SIG-M5 (cell line): ENCODE results near the gene ZNF841.
A peak's percentile ranks its signal among the peaks of the same experiment; 100 is the strongest.
"Not testable (repeated sequence)": the region's sequence is repeated elsewhere in the genome, so short reads cannot be mapped to it uniquely, and the experiment has no call there.

Experiments
- DNase-seq: peaks from one replicate; lab custom pipeline; 2025; lab: John Stamatoyannopoulos, UW

ZNF841 gene

DNA sequence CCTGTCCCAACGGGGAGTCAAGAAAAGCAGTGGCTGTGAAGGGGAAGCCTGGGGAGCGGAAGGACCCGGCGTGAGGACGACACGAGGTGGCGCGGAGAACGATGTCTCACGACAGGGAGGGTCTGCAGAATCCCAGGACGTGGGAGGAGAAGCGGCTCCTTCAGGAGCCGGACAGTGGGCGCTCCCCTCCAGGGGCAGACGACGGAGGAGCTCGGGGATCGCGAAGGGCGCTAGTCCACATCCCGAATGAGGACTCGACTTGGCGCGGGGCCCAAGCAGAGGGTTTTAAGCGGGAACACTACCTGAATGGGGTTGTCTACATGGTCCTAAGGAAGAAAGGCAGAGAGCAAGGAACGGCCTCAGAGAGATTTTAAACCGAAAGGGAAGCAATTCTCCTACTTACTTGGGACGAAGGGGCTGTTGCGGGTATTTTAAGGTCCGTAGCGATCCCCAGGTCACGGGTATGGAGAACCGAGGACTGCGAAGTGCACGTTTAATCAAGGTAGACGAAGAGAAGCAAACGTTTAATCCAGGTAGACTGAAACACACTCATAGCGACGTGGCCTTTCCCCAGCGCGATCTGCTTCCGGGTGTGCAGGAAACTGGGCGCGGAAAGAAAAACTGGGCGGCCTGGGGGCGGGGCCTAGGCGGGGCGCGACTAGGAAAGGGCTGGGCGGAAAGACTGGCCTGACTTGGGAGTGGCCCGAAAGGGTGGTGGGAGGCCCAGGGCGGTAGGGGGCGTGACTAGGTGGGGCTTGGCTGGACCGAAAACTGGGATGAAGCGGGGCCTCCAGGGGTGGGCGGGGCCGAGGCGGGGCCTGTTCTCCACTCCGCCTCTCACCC lies at the start of gene ZNF841:
Gene ZNF841, minus strand, starts transcription at position 594 of the 843 bp plus-strand sequence. CDS start 10,964 bp downstream, outside the sequence.
- no peak for DNase-seq

DNA sequence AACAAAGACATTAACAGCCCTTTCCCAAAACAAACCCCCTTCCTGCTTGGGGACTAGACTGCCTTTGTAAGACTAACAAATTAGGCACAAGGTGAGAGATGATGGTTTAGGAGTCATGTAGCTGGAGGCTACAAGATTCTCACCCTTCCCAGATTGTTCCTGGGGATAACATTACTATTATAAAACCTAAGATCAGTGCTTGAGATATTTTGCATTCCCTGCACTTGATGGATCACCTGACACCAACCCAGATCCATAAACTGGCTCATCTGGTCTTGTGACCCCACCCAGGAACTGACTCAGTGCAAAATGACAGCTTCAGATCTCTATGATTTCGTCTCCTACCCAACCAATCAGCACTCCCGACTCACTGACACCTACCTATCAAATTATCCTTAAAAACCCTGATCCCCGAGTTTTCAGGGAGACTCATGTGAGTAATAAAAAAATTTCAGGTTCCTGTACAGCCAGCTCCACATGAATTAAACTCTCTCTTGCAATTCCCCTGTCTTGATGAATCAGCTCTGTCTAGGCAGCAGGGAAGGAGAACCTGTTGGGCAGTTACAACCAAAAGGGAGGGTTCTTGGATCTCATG lies 46.5 kb upstream of the ZNF841 start:
- DNase-seq, result no peak

DNA sequence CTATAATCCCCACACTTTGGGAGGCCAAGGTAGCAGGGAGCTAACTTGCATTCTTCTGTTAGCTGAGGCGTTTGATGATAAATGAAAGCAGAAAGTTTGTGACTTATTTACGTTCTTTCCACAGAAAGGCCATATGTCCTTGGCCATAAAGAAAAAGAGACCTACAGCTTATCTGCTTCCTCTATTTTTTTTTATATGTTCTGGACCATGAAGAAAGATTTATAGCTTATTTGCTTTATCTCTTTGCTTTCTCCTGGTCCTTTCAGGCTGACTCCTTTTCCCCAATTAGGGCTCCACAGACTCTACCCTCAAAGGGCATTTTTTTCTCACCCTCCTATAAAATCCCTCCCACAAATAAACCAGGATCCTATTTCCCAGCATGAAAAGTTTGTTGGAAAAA lies 45.6 kb upstream of the ZNF841 start:
- no peak for DNase-seq

DNA sequence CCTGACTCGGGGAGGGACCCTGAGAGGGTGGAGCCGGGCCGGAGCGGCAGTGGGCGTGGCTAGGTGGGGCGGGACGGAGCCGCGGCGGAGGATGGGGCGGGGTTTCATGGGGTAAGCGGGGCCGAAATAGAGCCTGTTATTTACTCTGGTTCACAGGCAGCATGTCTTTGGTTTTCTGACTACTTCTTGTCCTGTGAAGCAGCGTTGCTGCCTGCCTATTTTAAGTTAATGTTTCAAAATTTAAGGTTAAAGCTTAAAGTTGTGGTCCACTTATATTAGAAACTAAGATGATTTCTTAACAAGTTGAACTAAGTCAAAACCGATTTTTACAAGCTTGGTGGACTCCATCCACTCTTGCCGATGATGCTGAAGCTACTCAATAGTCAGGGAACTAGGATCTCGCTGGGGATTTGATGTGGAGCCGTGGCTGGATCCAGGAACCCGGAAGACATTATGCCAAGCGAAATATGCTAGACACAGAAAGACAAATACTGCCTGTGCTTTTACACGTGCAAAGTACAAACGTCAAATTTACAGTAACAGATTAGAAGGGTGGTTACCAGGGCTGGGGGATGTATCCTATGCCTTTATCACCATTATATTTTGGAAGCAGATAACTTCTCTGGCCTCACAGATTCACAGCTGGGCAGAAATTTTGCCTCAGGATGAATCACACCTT lies 44.6 kb upstream of the ZNF841 start:
- no peak for DNase-seq

DNA sequence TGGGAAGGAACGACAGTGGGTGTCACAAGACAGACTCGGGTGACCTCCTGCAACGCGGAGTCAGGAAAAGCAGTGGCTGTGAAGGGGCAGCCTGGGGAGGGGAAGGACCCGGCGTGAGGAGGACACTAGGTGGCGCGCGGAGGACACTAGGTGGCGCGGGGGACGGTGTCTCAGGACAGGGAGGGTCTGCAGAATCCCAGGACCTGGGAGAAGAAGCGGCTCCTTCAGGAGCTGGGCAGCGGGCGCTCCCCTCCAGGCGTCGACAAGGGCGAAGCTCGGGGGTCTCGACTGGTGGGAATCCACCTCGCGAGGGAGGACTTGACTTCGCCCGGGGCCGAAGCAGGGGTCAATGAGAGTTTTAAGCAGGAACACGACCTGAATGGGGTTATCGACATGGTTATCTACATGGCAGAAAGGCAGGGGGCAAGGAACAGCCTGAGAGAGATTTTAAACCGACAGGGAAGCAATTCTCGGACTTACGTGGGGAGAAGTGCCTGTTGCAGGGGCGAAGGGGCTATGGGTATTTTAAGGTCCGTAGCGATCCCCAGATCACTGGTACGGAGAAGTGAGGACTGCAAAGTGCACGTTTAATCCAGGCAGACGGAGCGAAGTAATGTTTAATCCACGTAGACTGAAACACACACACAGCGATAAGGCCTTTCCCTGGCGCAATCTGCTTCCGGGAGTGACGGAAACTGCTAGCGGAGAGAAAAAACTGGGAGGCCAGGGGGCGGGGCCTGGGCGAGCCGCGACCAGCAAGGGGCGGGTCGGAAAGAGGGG lies 43.9 kb upstream of the ZNF841 start, which contains the start of gene ZNF616:
Gene ZNF616, minus strand, starts transcription at position 687 of the 780 bp plus-strand sequence. CDS start 9,426 bp downstream, outside the sequence.
- peak; percentile 21 for DNase-seq

DNA sequence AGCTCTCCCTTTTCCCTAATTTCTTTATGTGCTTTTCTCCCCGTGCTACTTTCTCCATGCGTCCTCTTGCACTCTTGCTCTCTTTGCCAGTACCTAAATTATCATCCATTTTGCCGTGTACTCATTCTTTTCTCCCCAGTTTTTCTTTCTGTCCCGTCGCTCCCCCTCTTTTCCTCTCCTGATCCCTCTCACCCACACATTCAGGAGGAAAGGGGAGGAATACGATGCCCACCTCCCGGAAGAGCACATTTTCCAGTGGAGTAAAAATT lies 43.4 kb upstream of the ZNF841 start:
- DNase-seq, result no peak

DNA sequence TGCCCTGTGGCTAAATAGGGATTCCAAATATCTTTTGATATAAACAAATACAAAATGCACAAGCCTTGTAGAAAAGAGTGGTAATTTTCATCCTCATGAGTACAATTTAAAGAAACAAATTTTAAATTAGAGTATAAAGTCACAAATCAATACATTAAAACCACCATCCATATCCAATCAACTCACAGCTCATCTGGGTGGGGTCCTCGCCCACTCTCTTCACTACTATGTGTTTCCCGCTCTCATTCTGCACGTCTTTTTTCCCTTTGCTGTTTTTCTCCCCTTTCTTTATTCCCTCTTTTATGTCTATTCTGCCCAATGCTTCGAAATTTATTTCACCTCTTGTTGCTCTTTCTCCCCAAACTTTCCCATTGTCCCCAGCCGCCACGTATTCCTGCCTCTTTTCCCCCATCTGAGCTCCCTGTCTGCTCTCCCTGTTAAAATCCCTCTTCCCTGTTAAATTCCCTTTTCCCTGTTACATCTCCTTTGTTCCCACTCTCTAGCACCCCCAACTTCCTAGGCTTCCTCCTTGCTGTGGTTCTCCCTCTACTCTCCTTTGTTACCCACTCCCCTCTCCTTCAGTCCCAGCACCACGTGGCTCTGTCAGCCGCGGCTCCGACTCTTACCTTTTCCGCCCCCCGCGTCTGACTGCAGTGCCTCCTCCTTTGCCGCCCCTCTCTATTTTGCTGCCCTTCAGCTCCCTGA lies 42.9 kb upstream of the ZNF841 start:
- no peak for DNase-seq

DNA sequence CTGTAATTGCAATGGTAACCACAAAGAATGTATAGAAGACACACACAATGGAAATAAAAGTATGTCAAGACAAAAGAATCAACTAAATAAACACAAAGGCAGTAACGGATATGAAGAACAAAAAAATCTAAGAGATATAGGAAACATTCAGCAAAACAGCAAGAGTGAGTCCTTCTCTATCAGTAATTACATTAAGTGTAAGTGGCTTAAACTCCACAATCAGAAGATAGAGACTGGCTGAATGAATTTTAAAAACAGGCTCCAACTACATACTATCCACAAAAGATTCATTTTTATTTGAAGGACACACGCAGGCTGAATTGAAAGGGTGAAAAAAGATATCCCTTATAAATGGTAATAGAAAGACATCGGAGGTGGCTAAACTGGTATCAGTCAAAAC lies 24.7 kb upstream of the ZNF841 start:
- no peak for DNase-seq

DNA sequence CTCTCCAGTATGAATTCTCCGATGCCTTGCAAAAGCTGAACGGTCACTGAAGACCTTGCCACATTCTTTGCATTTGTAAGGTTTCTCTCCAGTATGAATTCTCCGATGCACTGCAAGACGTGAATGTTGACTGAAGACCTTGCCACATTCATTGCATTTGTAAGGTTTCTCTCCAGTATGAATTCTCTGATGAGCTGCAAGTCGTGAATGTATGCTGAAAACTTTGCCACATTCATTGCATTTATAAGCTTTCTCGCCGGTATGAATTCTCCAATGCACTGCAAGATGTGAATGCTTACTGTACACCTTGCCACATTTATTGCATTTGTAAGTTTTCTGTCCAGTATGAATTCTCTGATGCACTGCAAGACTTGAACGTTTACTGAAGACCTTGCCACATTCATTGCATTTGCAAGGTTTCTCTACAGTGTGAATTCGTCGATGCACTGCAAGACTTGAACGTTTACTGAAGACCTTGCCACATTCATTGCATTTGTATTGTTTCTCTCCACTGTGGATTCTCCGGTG lies 20.0 kb upstream of the ZNF841 start:
- DNase-seq, result no peak

DNA sequence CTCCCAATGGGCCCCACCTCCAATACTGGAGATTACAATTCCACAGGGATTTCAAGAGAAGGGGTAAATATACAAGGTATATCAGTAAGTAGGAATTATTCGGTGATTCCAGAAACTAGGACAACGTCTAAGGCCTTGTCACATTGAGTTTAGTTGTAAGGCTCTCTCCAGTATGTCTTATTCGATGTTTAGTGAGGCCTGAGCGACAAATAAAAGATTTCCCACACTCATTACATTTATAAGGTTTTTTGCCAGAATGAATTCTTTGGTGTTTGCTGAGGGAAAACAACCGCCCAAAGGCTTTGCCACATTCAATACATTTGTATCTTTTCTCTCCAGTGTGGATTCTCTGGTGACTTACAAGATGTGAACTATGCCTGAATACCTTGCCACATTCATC lies 19.1 kb upstream of the ZNF841 start:
- DNase-seq, result no peak

DNA sequence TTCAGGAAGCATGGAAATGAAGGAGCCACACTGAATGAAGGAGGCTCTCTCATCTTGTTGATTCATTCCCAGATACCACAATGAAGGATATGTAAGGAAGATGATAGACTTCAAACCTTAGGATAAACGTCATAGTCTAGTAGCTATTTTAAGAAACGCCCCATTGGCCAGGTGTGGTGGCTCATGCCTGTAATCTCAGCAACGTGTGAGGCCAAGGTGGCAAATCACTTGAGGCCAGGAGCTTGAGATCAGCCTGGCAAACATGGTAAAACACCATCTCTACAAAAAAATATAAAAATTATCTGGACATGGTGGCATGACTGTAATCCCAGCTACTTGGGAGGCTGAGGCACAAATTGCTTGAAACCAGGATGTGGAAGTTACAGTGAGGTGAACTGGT lies 17.1 kb upstream of the ZNF841 start:
- DNase-seq, result no peak

DNA sequence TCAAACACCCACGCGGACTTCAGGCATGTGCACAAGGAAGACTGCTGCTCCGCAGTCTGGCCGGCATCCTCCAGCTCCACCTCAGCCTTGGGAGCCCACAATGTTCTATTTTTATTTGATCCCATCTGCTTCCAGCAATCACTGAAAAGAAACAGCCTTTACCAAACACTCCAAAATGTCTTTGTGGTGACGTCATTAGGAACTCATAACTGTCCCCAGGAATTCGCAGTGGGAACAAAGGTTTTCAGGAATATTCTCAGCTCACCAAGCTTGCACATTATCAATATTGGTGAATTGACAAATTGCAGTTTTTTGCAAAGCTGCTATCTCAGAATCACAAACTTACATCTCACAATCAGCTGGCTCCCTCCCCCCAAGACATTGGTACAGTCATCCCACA lies 15.2 kb upstream of the ZNF841 start:
- no peak for DNase-seq

DNA sequence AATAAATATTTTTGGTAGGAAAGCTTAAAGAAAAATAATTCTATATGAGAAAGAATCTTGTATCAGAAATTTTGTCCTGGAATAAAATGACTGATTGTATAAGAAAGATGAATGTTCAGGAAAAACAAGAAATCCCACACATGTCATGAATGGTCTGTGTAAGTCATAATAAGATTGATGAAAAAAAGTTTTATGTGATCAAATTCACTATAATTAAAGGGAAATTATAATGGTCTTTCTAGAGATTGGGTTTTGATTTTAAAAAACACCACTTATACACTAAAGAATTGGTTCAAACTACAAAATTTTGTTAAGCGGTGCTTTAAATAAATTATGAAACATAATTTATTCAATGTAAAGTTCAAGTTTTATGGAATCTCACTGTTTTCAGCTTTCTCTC lies 7.2 kb upstream of the ZNF841 start:
- DNase-seq, result no peak

DNA sequence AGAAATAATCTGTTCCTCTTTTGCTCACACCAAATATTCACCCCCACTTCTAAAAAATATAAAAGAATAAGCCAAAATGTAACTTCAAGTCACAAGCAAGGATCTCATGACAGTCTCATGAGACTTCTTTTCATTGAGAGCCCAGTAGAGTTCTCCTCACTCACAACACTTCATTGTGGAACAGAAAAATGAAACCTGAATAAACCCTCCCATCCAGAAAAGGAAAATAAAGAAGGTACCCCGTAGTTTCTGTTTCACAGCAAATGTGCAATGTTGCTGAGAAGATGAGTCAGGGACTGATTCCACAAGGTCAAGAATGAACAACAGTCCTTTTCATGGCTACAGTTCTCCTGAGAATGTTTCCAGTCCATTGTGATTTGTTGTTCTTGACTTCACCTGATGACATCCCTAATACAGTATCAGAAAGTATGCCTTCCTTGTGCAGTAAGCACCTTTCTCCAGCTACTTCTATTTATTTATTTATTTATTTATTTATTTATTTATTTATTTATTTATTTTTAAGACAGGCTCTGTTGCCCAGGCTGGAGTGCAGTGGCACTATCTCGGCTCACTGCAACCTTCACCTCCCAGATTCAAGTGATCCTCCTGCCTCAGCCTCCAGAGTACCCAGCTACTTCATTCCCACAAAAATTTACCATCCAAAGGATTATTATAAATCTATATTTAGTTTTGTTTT lies 6.4 kb upstream of the ZNF841 start:
- DNase-seq, result no peak

DNA sequence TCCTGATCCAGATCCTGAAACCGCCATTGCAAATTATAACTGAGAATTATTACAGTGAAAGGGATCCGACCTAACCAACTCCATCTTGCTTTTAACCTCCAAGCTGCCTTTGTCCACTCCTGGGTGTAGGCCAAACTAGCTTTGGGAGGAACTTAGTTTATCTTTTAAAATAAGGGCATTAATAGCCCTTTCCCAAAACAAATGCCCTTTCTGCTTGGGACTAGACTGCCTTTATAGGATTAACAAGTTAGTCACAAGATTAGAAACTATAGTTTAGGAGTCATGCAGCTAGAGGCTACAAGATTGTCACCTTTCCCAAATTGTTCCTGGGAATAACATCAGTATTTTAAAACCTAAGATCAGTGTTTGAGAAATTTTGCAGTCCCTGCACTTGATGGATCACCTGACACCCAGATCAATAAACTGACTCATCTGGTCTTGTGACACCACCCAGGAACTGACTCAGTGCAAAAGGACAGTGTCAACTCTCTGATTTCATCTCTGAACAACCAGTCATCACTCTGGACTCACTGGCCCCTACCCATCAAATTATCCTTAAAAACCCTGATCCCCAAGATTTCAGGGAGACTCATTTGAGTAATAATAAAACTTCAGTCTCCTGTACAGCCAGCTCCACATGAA lies 4.1 kb upstream of the ZNF841 start:
- DNase-seq, result no peak

DNA sequence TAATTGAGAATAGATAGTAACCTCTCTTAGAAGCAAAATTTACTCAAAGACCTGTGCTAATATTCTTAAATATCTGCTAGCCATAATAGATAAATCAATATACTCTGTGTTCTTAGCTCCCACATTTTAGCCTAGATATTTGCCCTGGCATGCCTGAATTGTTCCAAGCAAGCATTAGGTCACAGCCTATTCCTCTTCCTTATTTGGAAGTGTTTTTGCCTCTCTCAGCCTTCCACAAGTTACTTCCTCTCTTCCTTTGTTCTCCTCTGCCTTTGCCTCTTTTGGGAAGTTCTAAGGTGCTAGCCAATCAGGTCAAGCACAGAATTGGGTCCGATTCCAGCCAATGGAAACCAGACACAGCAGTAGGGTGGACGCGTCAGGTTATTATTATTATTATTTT lies 851 bp upstream of the ZNF841 start:
- DNase-seq, result not testable (repeated sequence)

DNA sequence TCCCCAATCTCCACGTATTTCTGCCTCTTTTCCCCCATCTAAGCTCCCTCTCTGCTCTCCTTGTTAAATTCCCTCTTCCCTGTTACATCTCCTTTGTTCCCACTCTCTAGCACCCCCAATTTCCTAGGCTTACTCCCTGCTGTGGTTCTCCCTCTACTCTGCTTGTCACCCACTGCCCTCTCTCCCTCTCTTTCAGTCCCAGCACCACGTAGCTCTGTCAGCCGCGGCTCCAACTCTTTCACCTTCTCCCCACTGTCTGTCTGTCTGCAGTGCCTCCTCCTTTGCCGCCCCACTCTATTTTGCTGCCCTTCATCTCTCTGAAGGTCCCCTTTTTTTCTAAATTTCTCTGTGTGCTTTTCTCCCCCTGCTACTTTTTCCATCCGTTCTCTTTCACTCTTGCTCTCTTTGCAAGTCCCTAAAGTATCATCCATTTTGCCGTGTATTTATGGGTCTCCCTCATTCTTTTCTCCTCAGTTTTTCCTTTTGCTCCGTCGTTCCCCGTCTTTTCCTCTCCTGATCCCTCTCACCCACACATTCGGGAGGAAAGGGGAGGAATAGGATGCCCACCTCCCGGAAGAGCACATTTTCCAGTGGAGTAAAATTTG lies 937 bp downstream of the ZNF841 start:
- DNase-seq, result no peak

DNA sequence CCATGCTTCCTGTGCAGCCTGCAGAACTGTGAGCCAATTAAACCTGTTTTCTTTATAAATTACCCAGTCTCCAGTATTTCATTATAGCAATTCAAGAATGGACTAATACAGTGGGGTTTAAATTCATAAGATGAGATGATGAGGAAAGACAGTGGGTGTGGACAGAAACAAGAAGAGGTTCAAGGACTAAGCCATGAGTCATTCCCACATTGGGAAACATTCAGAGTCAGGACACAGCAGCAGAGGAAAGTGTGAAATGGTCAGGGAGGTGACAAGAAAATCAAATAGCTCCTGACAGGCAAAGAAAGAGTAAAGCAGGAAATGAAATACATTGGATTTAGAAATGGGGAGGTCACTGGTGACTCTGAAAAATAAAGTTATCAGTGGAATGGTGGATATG lies 9.1 kb downstream of the ZNF841 start:
- DNase-seq, result no peak

DNA sequence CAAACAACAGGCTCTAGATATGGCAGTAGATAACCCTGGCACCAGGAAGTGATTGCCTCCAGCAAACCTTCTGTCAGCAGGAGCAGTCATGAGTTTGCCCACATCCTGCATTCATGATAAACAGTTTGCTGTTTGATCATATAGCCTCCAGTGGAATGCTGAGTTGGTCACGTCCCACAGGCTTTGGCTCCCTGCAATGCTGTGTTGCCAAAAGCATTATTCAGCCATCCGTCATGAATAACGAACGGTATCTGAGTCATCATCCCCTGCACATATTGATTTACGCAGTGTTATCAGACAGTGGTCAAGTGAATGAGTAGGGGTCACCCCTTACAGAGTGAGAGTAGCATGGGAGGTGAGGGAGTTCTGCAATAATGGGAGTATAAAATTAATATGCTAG lies 25.1 kb downstream of the ZNF841 start:
- DNase-seq, result no peak

DNA sequence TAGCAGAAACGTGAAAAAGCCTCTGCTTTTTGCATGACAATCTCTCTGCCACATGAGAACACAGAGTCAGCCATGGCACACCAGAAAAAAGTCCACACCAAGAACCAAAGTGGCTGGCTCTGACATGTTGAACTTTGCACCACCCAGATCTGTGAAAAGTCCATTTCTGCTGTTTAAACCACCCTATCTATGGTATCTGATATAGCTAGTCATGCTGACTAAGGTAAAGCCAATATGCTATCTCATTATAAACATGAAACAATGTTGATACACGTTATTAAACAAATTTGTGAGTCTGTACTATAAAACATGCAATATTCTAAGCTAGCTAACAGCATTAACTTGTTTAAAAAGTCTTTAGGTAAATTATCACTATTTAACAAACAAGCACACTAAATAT lies 25.9 kb downstream of the ZNF841 start:
- no peak for DNase-seq
